ENCODE results near the gene KRT75.
"Not testable (repeated sequence)": the region's sequence is repeated elsewhere in the genome, so short reads cannot be mapped to it uniquely, and the experiment has no call there.

The KRT75 gene

GRCh38 chr12:52434081-52434733, at the start of gene KRT75:
Gene KRT75, minus strand, starts transcription at chr12:52434371. Its CDS starts 67 bp downstream, at chr12:52434304.
- no peak for DNase-seq (ENCODE audit: low read depth in 1 of 2, low spot score in 1 of 2)

- DNase-seq (ENCODE audit: low read depth in 1 of 2, low spot score in 1 of 2) = no peak
Observed at GRCh38 chr12:52480073-52480472, 45.9 kb upstream of the KRT75 start.

DNA sequence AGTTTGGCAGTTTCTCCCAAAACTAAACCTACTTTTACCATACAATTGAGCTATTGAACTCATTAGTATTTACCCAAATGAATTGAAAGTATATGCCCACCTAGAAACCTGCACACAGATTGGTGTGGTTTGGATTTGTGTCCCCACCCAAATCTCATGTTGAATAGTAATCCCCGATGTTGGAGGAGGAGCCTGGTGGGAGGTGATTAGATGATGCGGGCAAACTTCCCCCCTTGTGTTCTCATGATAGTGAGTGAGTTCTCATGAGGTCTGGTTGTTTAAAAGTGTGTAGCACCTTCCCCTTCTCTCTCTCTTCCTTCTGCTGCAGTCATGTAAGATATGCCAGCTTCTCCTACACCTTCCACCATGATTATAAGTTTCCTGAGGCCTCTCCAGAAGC, 43.5 kb upstream of the KRT75 start:
- no peak for DNase-seq (ENCODE audit: low read depth in 1 of 2, low spot score in 1 of 2)

DNA sequence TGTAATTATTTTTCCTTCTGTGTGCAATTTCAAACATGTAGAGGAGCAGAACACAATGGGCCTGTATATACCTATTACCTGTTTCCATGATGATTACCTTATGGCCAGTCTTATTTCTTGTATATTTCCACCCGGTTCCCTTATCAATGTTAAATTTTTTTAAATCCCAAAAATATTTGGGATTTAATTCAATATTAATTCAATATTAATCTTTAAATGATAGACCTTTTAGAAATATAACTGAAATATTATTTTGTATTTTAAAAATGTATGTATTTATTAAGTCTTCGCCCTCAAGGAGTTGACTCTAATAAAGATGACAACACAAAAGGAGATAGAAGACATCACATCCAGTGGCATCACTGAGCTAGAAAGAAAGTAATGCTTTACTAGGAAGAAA, 40.0 kb upstream of the KRT75 start:
- DNase-seq (ENCODE audit: low read depth in 1 of 2, low spot score in 1 of 2) = no peak

DNA sequence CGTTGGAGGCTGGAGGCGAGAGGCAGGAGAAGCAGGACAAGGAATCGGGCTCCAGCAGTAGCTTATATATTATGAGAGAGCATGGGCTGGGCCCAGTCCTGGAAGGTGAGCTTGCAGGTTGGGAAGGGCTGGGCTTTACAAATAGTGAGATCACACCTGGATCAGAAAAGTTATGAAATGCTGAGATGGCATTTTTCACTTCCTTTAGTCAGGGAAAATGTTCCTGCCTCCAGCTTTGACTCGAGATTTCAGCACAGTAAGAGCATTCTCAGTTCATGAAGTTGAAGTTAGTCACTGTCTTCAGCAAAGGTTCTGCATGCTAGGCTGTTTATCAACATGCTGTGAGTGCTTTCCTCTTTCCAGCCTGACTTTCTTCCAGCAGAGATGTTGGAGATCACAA, 39.6 kb upstream of the KRT75 start, which contains the start of gene KRT6C:
Gene KRT6C (minus strand): TSS at position 38 of the 400 bp plus-strand sequence. CDS start 68 bp downstream, outside the sequence.
- no peak for DNase-seq (ENCODE audit: low read depth in 1 of 2, low spot score in 1 of 2)

DNA sequence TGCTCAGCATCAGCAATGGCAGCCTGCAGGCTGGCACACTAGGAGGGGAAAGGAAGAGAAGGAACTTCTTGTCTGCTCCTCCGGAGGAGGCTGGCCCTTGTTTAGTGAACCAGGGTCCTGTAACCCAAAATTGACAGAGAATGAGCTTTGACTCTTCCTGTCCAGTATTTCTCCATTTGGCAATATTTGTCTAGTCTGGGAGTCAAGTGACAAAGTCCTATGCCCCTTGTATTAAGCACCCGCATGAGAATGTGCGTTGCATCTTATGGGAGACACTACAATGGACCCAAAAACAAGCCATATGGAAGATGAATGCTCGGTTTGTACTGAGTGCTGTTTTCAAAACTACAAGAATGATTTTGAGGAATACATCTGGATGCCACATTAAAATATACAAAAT, 35.7 kb upstream of the KRT75 start:
- DNase-seq (ENCODE audit: low read depth in 1 of 2, low spot score in 1 of 2) = no peak

GRCh38 chr12:52464897-52465296, 30.7 kb upstream of the KRT75 start:
- no peak for DNase-seq (ENCODE audit: low read depth in 1 of 2, low spot score in 1 of 2)

GRCh38 chr12:52461693-52462092, 27.5 kb upstream of the KRT75 start:
- DNase-seq (ENCODE audit: low read depth in 1 of 2, low spot score in 1 of 2) = no peak

- no peak for DNase-seq (ENCODE audit: low read depth in 1 of 2, low spot score in 1 of 2)
Observed at GRCh38 chr12:52458861-52459260, 24.7 kb upstream of the KRT75 start.

GRCh38 chr12:52455821-52456220, 21.6 kb upstream of the KRT75 start:
- DNase-seq (ENCODE audit: low read depth in 1 of 2, low spot score in 1 of 2) = no peak

GRCh38 chr12:52454411-52455201, 20.4 kb upstream of the KRT75 start:
- no peak for DNase-seq (ENCODE audit: low read depth in 1 of 2, low spot score in 1 of 2)

DNA sequence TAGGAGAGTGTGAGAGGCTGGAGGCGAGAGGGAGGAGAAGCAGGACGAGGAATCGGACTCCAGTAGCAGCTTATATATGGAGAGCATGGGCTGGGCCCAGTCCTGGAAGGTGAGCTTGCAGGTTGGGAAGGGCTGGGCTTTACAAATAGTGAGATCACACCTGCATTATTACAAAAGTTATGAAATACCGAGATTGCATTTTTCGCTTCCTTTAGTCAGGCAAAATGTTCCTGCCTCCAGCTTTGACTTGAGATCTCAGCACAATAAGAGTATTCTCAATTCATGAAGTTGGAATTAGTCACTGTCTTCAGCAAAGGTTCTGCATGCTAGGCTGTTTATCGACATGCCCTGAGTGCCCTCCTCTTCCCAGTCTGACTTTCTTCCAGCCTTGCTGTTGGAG, 17.9 kb upstream of the KRT75 start, which contains the start of gene KRT6B:
Gene KRT6B (minus strand): TSS at position 46 of the 400 bp plus-strand sequence. CDS start 68 bp downstream, outside the sequence.
- no peak for DNase-seq (ENCODE audit: low read depth in 1 of 2, low spot score in 1 of 2)

GRCh38 chr12:52448228-52448627, 14.1 kb upstream of the KRT75 start:
- no peak for DNase-seq (ENCODE audit: low read depth in 1 of 2, low spot score in 1 of 2)

- not testable (repeated sequence) for DNase-seq (ENCODE audit: low read depth in 1 of 2, low spot score in 1 of 2)
Observed at GRCh38 chr12:52447196-52447595, 13.0 kb upstream of the KRT75 start.

- no peak for DNase-seq (ENCODE audit: low read depth in 1 of 2, low spot score in 1 of 2)
Observed at GRCh38 chr12:52446367-52447045, 12.3 kb upstream of the KRT75 start.

GRCh38 chr12:52445876-52446275, 11.7 kb upstream of the KRT75 start:
- no peak for DNase-seq (ENCODE audit: low read depth in 1 of 2, low spot score in 1 of 2)

DNA sequence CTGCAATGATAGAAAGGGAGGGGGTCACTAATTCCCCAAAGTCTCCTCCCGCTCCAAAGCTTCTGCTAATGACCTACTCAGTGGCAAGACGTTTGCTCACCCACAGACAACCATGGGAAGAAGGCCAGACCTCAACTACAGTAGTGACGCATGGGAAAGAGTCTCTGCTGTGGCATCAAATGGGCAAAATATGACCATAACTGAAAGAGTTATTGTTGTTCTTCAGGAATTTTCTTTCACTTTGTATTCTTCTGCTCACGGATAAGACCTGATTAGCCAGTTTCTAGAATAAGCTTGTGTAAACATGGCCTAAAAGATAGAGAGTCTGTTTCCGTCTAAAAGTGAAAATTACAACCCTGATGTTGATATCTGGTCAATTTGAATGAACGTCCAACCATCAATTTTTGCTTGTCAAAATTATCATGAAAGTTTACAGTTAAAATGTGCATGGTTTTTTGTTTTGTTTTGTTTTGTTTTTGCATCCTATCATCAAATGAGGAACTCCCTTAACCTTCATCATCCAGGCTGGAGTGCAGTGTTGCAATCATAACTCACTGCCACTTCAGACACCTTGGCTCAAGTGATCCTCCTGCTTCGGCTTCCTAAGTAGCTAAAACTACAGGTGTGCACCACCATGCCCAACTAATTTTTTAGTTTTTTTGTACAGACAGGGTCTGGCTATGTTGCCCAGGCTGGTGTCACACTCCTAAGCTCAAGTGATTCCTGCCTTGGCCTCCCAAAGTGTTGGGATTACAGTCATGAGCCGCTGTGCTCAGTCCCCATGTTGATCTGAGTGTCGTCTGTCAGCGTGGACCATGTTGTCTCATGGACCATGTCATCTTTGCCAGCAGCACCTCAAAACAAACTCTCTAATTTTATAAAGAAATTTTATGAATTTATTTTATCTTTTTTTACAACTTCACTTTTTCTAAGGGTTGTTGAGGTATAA, 10.8 kb upstream of the KRT75 start:
- DNase-seq (ENCODE audit: low read depth in 1 of 2, low spot score in 1 of 2) = no peak

- no peak for DNase-seq (ENCODE audit: low read depth in 1 of 2, low spot score in 1 of 2)
Observed at GRCh38 chr12:52443966-52444365, 9.8 kb upstream of the KRT75 start.

DNA sequence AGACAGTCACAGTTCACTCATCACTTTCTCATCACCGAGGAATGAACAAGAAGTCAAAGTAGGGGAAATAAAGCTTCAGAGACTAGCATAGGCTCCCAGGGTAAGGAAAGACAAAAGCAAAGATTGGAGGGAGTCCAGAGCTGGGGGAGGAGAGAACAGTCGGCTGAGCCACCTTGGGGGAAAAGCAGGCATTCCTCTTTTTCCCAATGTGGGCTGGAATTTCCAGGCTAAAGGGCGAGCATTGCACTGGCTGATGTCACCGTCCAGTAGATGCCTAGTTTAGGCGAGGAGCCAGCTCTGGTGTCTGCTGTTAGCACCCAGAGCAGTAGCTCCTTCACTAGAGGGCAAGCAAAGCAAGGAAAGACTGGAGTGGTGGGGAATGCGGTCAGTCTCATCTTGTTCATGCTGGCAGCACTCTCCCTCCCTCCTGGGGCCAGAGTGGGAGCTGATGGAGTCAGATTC, 8.5 kb upstream of the KRT75 start:
- no peak for DNase-seq (ENCODE audit: low read depth in 1 of 2, low spot score in 1 of 2)

DNA sequence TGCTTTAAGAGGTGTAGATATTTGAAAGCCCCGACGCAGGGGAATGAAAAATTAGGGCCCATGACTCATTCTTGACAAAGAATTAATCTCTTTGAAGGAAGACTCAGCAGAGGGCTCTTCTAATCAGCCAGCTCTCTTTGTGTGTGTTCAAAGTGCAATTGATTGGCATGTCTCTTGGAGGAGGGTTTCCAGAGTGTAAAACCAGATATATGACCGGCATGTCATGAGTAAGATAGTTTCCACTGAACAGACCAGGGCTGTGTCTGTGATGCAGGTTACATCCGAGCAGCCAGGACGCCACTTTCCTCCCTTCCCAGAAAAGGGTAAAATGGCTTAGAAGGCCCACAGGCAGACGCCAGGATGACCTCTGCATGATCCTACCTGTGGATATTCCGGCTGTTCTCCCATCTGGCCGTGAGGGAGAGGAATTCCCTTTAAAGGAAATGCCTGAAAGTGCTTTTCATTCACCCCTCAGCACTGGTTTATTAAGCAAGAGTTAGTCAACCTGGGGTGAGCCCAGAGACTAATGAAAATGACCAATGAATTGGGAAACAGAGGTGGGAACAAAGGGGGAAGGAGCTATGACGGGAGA, 7.2 kb upstream of the KRT75 start:
- DNase-seq (ENCODE audit: low read depth in 1 of 2, low spot score in 1 of 2) = no peak
